Activated CD4-positive, alpha-beta T cell treated with anti-CD3 and anti-CD28 coated beads, Interleukin-2, amount 50 U/mL, for 16 hours (primary cell): ENCODE results near the gene IGF1R.
"Not testable (repeated sequence)": the region's sequence is repeated elsewhere in the genome, so short reads cannot be mapped to it uniquely, and the experiment has no call there.

Experiments
- DNase-seq: peaks from one replicate; pipeline ENCODE4 v3.0.0-alpha.2; 2020

IGF1R gene

DNA sequence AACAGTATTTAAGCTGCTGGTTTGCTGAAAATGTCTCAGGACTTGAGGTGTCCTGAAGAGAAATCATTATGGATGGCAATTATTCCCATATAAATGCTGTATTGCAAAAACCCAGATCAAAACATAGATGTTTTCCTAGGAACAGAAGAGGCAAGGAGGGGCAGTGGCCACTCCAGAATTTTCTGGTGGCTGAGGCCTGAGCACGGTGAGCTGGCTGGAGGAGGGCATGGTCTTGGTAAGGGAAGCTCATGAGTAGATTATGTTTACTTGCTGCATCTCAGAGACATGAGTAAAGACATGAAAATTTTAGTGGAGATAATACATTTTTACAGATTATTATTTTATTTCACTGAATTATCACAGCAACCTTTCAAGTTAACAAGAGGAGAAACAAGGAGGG lies 328.2 kb downstream of the IGF1R start:
- DNase-seq, result no peak

GRCh38 chr15:98977441-98977840 lies 329.1 kb downstream of the IGF1R start:
- no peak for DNase-seq

- DNase-seq, result no peak
Measured at GRCh38 chr15:98978153-98978552, 329.8 kb downstream of the IGF1R start.

- no peak for DNase-seq
Measured at GRCh38 chr15:98980899-98981228, 332.5 kb downstream of the IGF1R start.

DNA sequence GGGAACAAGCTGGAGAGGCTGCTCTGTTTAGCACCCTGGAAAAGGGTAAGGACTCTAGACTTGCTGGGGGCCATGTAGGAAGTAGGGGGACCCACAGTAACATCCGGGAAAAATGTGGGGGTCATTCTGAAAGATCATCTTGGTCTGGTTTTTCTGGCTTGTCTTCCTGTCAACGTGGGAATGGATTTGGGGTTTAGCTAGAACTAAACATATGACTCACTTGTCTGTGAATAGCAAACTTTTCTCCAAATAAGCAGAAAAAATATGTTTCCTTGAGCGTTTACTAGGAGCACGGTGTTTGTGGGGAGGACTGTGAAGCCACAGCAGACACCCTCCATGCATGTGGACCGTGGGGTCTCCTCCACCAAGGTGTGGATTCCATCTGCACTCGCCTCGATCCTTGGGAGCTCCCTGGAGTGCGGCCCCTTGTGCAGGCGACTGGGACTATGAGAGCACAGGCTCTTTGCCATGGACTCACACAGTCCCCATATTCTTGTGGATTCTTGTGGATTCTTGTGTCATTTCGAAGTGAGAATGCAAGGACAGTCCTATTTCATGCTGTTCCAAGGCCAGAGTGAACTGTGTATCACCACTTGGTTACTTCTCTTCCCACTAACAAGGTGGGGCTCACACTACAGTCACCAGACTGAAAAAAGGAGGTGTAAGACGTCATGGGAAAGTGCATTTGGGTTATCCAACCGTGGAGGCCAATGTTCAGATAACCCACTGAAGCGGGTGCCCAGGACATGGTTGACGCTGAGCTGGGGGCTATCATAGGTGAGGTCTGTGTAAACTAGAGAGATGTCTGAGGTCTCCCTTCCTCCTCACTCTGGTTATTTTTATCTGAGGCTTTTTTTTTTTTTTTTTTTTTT lies 333.7 kb downstream of the IGF1R start:
- DNase-seq, result no peak

- no peak for DNase-seq
Measured at GRCh38 chr15:98983334-98983733, 335.0 kb downstream of the IGF1R start.

- no peak for DNase-seq
Measured at GRCh38 chr15:98986281-98986680, 337.9 kb downstream of the IGF1R start.

DNA sequence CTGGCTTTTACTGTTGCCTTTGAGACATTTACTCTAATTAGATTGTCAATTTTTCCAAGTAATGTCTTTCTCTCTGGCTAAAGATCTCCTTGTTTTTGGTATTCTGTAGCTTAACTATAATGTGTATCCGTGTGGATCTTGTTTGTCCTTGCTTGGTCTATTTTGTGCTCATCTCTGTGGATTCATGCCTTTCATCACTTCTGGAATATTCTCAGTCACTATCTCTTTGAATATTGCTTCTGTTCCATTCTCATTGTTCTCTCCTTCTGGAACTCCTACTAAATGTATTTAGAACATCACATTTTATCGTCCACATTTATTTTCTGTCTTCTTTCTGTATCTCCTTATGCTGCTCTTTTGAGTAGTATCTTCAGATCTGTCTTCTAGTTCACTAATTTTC lies 346.6 kb downstream of the IGF1R start:
- no peak for DNase-seq

DNA sequence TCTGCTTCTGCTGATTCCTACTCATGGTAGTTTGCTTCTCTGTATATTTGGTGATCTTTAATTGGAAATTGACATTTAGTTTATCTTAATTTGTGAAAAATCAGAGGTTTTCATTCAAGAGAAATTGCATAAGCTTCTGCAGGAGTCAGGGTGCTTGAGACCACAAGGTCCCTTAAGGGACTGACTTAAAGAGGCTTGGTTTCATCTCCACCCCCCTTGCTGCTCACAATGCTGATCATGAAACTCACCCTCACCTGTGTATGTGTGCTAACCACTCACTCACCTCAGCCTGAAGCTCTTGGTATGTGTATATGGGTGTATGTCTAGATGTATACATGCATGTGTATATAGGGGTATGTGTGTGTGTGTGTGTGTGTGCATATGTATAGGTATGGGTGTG lies 347.8 kb downstream of the IGF1R start:
- no peak for DNase-seq

GRCh38 chr15:98996624-98997023 lies 348.3 kb downstream of the IGF1R start:
- DNase-seq, result no peak

- no peak for DNase-seq
Measured at GRCh38 chr15:98997312-98997711, 349.0 kb downstream of the IGF1R start.

- DNase-seq, result no peak
Measured at GRCh38 chr15:98997755-98998154, 349.4 kb downstream of the IGF1R start.

DNA sequence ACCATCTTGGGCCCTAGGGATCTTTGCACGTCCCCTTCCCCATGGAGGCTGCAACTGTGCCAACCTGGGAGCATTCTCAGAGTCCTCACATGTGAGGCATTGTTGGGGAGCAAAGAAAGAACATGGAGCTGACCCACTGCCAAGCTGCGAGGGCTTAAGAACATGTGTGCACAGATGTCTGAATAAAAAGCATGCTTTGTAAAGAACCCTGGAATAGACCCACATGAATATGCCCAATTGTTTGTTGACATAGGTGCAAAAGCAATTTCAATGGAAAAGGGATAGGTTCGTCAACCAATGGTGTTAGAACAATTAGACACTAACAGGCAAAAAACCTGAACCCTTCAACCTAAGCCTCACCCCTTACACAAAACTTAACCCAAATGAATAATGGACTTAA lies 349.9 kb downstream of the IGF1R start:
- no peak for DNase-seq

- DNase-seq, result no peak
Measured at GRCh38 chr15:98999233-98999632, 350.9 kb downstream of the IGF1R start.

DNA sequence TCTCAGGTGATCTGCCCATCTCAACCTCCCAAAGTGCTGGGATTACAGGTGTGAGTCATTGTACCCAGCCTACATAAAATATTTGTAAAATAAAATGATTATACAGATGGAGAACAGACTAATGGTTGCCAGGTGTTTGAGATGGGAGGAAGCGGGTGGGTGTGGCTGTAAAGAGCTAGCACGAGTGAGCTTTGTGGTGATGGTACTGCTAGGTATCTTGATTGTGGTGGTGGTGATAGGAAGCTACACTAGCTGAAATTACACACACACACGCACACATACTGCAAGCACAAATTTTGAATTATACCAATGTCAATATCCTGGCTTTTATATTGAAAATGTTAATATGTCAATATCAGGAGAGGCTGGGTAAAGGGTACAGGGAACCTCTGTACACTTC lies 353.9 kb downstream of the IGF1R start:
- no peak for DNase-seq

DNA sequence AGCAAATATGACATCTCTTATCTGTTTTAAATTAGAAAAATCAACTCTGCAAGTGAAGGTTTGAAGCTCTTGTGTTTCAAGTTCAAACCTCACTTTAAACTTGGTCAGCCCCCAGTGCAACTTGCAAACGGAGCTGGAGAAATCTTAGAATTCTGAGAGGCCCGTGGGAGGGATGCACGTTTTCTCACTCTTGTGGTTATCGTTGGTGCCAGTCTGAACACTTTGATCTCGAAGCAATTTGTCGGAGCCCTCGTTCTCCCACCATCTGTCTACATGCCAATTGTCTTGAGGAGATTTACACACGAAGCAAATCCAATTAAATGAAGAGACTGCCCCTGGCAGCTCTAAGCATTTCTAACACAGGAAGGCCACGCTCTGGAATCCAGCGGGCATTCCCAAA lies 355.0 kb downstream of the IGF1R start:
- not testable (repeated sequence) for DNase-seq

DNA sequence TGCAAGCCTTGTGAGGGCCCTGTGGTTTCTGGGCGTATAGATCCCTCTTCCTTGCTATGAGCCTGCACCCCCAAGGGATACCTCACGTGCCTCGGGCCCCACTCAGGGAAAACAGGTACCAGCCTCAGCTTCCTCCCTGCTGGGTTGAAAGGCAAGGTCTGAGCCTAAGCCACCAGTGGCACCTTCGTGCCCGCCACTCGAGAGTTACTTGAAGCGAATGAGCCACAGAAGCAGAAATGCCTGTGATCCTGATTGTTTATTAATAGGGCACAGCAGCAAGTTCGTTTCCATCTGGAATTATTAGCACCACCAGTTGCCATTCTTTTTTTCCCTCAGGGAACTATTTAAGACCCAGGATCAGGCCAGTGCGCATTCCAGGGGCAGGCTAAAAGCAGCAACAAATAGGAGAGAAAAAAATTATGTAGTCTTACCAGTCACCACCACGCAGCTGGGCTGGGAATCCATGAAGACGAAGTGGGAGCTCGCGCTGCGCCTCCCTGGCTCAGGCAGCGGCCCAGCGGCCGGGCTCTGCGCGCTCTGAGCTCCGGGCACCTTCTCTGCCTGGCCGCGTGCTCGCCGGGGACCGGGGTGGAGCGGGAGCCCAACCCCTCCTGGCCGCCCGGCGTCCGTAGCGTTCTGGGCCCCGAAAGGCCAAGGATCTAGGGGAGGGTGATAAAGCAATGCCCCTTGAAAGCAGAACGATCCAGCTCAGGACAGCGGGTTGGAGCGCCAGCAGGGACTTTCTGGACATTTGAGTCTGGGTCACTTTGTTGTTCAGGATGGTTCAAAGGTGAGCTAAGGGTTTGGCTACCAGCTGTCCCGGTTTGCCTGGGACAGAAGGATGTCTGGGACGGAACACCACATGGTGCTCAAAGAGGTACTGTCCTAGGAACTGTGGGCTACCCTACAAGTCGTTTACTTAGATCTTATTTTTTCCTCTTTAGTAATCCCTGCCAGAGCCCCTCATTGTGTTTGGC lies 356.9 kb downstream of the IGF1R start:
- not testable (repeated sequence) for DNase-seq

GRCh38 chr15:99006146-99006545 lies 357.8 kb downstream of the IGF1R start:
- DNase-seq, result no peak

DNA sequence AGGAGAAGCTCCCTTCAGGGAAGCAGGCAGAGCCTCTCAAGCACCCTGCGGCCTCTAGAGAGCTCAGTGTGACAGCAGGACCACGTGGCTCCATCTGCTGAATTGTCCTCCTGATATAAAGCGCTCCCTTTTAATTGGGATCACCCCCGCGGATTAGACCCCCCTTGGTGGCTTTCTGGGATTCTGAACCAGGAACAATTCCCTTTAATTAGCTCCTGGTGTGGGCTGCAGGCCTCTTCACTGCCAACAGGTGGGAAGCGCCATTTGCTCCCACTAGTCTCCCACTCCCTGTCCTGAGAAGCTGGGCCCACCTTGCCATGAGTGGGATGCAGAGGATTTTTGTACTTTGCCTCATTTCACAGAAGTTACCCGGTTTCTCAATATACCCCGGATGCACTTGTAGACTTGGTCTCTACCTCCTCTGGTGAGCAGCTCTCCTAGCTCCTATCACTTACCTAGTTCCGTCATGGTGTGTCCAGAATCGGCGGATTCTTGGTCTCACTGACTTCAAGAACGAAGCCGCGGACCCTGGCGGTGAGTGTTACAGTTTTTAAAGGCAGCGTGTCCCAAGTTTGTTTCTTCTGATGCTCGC lies 358.7 kb downstream of the IGF1R start:
- no peak for DNase-seq

DNA sequence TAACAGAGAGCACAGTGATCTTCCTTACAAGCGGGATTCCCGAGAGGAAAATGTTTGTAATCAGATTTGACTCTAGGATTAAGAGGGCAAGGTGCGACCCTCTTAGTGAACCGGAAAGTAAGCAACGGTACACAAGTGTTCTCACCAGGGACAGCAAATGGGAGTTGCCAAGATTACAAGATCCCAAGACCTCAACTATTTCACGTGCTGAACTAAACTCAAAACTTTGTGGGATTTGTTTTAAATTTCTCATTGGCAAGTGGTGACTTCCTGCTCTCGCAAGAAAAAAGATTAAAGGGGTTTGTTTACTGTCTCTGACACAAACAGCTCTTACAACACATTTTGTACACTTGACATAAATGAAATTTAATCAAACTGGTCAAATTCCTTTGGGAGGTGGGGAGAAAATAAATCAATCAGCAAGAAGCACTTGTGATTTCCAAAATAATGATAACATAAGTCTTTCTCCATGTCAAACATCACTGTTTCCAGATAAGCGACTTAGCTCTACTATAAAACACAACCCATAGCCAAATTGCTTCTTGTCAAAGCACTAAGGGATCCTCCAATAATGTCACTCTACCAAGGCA lies 361.5 kb downstream of the IGF1R start:
- no peak for DNase-seq

DNA sequence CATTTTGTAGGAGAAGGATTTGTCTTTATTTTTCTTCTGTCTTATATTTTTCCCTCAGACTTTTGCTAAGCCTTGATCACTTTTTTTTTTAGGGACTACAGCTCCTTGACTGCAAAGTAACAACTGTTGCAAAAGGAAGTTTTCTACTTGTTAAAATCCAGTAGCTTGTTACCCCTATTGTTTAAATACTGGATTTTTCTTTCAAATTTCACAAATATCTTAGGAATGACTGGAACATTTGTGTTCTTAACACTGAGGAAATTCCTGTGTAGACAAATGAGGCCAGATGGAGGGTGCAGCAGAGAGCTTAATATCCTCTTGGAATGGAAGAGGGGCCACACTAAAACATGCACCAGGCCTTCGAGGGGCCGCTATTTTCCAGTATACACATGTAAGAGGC lies 362.4 kb downstream of the IGF1R start:
- no peak for DNase-seq
